EH (cell line): Measurements from ENCODE around the gene HSPB3.
"Not testable (repeated sequence)": the region's sequence is repeated elsewhere in the genome, so short reads cannot be mapped to it uniquely, and the experiment has no call there.

Source experiments
- DNase-seq: peaks from one replicate; pipeline ENCODE4 v3.0.0-alpha.2; 2015; ENCODE audit warnings: low read depth

Gene HSPB3

GRCh38 chr5:54457094-54457862 is 1.8 kb downstream of the HSPB3 start:
- peak; percentile 95 for DNase-seq

GRCh38 chr5:54458221-54458620 is 2.7 kb downstream of the HSPB3 start:
- no peak for DNase-seq

GRCh38 chr5:54460181-54460919 is 4.9 kb downstream of the HSPB3 start:
- DNase-seq = peak; percentile 77

GRCh38 chr5:54462281-54462680 is 6.8 kb downstream of the HSPB3 start:
- no peak for DNase-seq

- DNase-seq = no peak
Observed at GRCh38 chr5:54463713-54464112, 8.2 kb downstream of the HSPB3 start.

- peak; percentile 42 for DNase-seq
Observed at GRCh38 chr5:54469622-54470021, 14.1 kb downstream of the HSPB3 start.

GRCh38 chr5:54470128-54470527 is 14.6 kb downstream of the HSPB3 start:
- peak; percentile 79 for DNase-seq

GRCh38 chr5:54470677-54471076 is 15.2 kb downstream of the HSPB3 start:
- DNase-seq = peak; percentile 84

- DNase-seq = no peak
Observed at GRCh38 chr5:54471398-54471797, 15.9 kb downstream of the HSPB3 start.

- DNase-seq = no peak
Observed at GRCh38 chr5:54476682-54477081, 21.2 kb downstream of the HSPB3 start.

- DNase-seq = no peak
Observed at GRCh38 chr5:54477941-54478478, 22.5 kb downstream of the HSPB3 start.

- no peak for DNase-seq
Observed at GRCh38 chr5:54480296-54480695, 24.8 kb downstream of the HSPB3 start.

- peak; percentile 44 for DNase-seq
Observed at GRCh38 chr5:54484219-54484894, 28.9 kb downstream of the HSPB3 start.

- DNase-seq = not testable (repeated sequence)
Observed at GRCh38 chr5:54485659-54486058, 30.2 kb downstream of the HSPB3 start.

- DNase-seq = not testable (repeated sequence)
Observed at GRCh38 chr5:54489648-54489979, 34.1 kb downstream of the HSPB3 start.

GRCh38 chr5:54491326-54491725 is 35.8 kb downstream of the HSPB3 start:
- peak; percentile 30 for DNase-seq

GRCh38 chr5:54492178-54492577 is 36.7 kb downstream of the HSPB3 start:
- peak; percentile 41 for DNase-seq

- DNase-seq = no peak
Observed at GRCh38 chr5:54495027-54495426, 39.5 kb downstream of the HSPB3 start.
